ENCODE results near the gene LINGO4.

The LINGO4 gene

GRCh38 chr1:151841141-151841540 lies 35.9 kb upstream of the LINGO4 start:
- H3K4me1 ChIP-seq (ENCODE audit: control insufficient read depth, insufficient read depth, low read length), result no peaks in the 10 kb centered on the region
- H3K9ac ChIP-seq (ENCODE audit: low read length), result no peak overlapping the region
- H3K4me3 ChIP-seq (ENCODE audit: low read length), result no peak overlapping the region
- DNase-seq (ENCODE audit: low read depth), result peak; percentile 25
- H3K9me3 ChIP-seq (ENCODE audit: control insufficient read depth, low read length), result no peaks in the 10 kb centered on the region
- no peaks in the 10 kb centered on the region for H3K36me3 ChIP-seq (ENCODE audit: control insufficient read depth, insufficient read depth, low read length, severe bottlenecking)
- H3K27me3 ChIP-seq (replicated peaks; ENCODE audit: control insufficient read depth, insufficient read depth, low read length), result peaks cover 9% of the 10 kb centered on the region

GRCh38 chr1:151840421-151840820 lies 35.2 kb upstream of the LINGO4 start:
- Histone ChIP-seq H3K36me3 (ENCODE audit: control insufficient read depth, insufficient read depth, low read length, severe bottlenecking) (no peaks in the 10 kb centered on the region), H3K4me1 (ENCODE audit: control insufficient read depth, insufficient read depth, low read length) (no peaks in the 10 kb centered on the region), H3K9ac (ENCODE audit: low read length) (no peak overlapping the region), H3K4me3 (ENCODE audit: low read length) (no peak overlapping the region), H3K27me3 (replicated peaks; ENCODE audit: control insufficient read depth, insufficient read depth, low read length) (peaks cover 9% of the 10 kb centered on the region), H3K9me3 (ENCODE audit: control insufficient read depth, low read length) (no peaks in the 10 kb centered on the region)
- no peak for DNase-seq (ENCODE audit: low read depth)

GRCh38 chr1:151839457-151840403 lies 34.5 kb upstream of the LINGO4 start, which contains the start of gene C2CD4D:
TSS of gene C2CD4D (minus strand) at chr1:151839820. CDS start at chr1:151838989, 831 bp downstream.
- DNase-seq (ENCODE audit: low read depth), result no peak
- Histone ChIP-seq H3K9ac (ENCODE audit: low read length) (peak within 1 kb of the TSS; percentile 48), H3K4me1 (ENCODE audit: control insufficient read depth, insufficient read depth, low read length) (no peaks in the 10 kb centered on the region), H3K9me3 (ENCODE audit: control insufficient read depth, low read length) (no peaks in the 10 kb centered on the region), H3K27me3 (replicated peaks; ENCODE audit: control insufficient read depth, insufficient read depth, low read length) (peaks cover 9% of the 10 kb centered on the region), H3K4me3 (ENCODE audit: low read length) (peak within 1 kb of the TSS; percentile 58), H3K36me3 (ENCODE audit: control insufficient read depth, insufficient read depth, low read length, severe bottlenecking) (no peaks in the 10 kb centered on the region)

GRCh38 chr1:151839082-151839412 lies 33.8 kb upstream of the LINGO4 start:
- Histone ChIP-seq H3K9me3 (ENCODE audit: control insufficient read depth, low read length) (no peaks in the 10 kb centered on the region), H3K27me3 (replicated peaks; ENCODE audit: control insufficient read depth, insufficient read depth, low read length) (peaks cover 13% of the 10 kb centered on the region), H3K9ac (ENCODE audit: low read length) (no peak overlapping the region), H3K4me3 (ENCODE audit: low read length) (peak overlapping the region; percentile 58), H3K36me3 (ENCODE audit: control insufficient read depth, insufficient read depth, low read length, severe bottlenecking) (no peaks in the 10 kb centered on the region), H3K4me1 (ENCODE audit: control insufficient read depth, insufficient read depth, low read length) (no peaks in the 10 kb centered on the region)
- DNase-seq (ENCODE audit: low read depth), result no peak

- H3K9ac ChIP-seq (ENCODE audit: low read length), result peak overlapping the region; percentile 48
- peak overlapping the region; percentile 58 for H3K4me3 ChIP-seq (ENCODE audit: low read length)
- no peaks in the 10 kb centered on the region for H3K4me1 ChIP-seq (ENCODE audit: control insufficient read depth, insufficient read depth, low read length)
- H3K36me3 ChIP-seq (ENCODE audit: control insufficient read depth, insufficient read depth, low read length, severe bottlenecking), result no peaks in the 10 kb centered on the region
- DNase-seq (ENCODE audit: low read depth), result peak; percentile 70
- peaks cover 17% of the 10 kb centered on the region for H3K27me3 ChIP-seq (replicated peaks; ENCODE audit: control insufficient read depth, insufficient read depth, low read length)
- no peaks in the 10 kb centered on the region for H3K9me3 ChIP-seq (ENCODE audit: control insufficient read depth, low read length)
These were observed 33.2 kb upstream of the LINGO4 start for GRCh38 chr1:151838222-151839081.

- Histone ChIP-seq H3K36me3 (ENCODE audit: control insufficient read depth, insufficient read depth, low read length, severe bottlenecking) (no peaks in the 10 kb centered on the region), H3K4me3 (ENCODE audit: low read length) (peak overlapping the region; percentile 58), H3K4me1 (ENCODE audit: control insufficient read depth, insufficient read depth, low read length) (peaks cover 2% of the 10 kb centered on the region), H3K9ac (ENCODE audit: low read length) (no peak overlapping the region), H3K27me3 (replicated peaks; ENCODE audit: control insufficient read depth, insufficient read depth, low read length) (peaks cover 17% of the 10 kb centered on the region), H3K9me3 (ENCODE audit: control insufficient read depth, low read length) (no peaks in the 10 kb centered on the region)
- no peak for DNase-seq (ENCODE audit: low read depth)
These were observed 32.6 kb upstream of the LINGO4 start for GRCh38 chr1:151837884-151838221.

GRCh38 chr1:151837197-151837596 lies 32.0 kb upstream of the LINGO4 start:
- no peak for DNase-seq (ENCODE audit: low read depth)

DNA sequence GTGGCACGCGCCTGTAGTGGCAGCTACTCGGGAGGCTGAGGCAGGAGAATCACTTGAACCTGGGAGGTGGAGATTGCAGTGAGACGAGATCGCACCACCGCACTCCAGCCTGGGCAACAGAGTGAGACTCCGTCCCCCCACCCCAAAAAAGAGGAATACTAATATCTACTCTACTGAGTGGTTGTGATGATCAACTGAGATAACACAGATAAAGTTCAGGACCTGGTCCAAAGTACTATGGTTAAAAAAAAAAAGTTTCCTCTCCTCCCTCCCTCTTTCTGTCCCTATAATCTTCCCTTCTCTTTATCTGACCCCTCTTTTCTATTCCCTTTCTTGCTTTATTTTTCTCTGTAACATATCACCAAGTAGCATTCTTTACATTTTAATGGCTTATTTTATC lies 30.4 kb upstream of the LINGO4 start:
- Histone ChIP-seq H3K36me3 (ENCODE audit: control insufficient read depth, insufficient read depth, low read length, severe bottlenecking) (no peaks in the 10 kb centered on the region), H3K9me3 (ENCODE audit: control insufficient read depth, low read length) (no peaks in the 10 kb centered on the region), H3K27me3 (replicated peaks; ENCODE audit: control insufficient read depth, insufficient read depth, low read length) (peaks cover 22% of the 10 kb centered on the region), H3K9ac (ENCODE audit: low read length) (no peak overlapping the region), H3K4me3 (ENCODE audit: low read length) (no peak overlapping the region), H3K4me1 (ENCODE audit: control insufficient read depth, insufficient read depth, low read length) (peaks cover 11% of the 10 kb centered on the region)
- DNase-seq (ENCODE audit: low read depth), result no peak

More at GRCh38 chr1:151837197-151837596, 32.0 kb upstream of the LINGO4 start:
- no peaks in the 10 kb centered on the region for H3K36me3 ChIP-seq (ENCODE audit: control insufficient read depth, insufficient read depth, low read length, severe bottlenecking)
- H3K9ac ChIP-seq (ENCODE audit: low read length), result no peak overlapping the region
- peaks cover 8% of the 10 kb centered on the region for H3K4me1 ChIP-seq (ENCODE audit: control insufficient read depth, insufficient read depth, low read length)
- H3K4me3 ChIP-seq (ENCODE audit: low read length), result no peak overlapping the region
- H3K9me3 ChIP-seq (ENCODE audit: control insufficient read depth, low read length), result no peaks in the 10 kb centered on the region
- peaks cover 17% of the 10 kb centered on the region for H3K27me3 ChIP-seq (replicated peaks; ENCODE audit: control insufficient read depth, insufficient read depth, low read length)

DNA sequence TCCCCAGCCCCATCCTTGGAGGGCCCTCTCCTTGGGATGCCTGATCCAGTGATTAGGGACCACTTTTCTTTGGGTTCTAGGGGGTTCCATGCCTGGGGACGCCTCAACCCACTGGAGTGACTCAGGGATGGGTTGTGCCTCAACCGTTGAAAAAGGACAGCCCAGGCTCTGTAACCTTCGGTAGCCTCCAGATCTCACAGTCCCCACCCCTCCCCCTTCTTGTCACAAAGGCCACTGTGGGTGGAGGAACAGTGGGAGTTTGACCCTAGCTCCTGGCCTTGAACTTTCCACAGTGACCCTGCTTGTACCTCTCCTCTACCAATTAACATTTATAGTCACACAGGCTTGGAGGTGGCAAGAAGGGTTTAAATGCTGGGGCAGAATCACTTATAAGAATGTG lies 29.0 kb upstream of the LINGO4 start:
- H3K4me1 ChIP-seq (ENCODE audit: control insufficient read depth, insufficient read depth, low read length), result peaks cover 11% of the 10 kb centered on the region
- H3K9me3 ChIP-seq (ENCODE audit: control insufficient read depth, low read length), result no peaks in the 10 kb centered on the region
- no peak overlapping the region for H3K4me3 ChIP-seq (ENCODE audit: low read length)
- no peaks in the 10 kb centered on the region for H3K36me3 ChIP-seq (ENCODE audit: control insufficient read depth, insufficient read depth, low read length, severe bottlenecking)
- no peak for DNase-seq (ENCODE audit: low read depth)
- H3K27me3 ChIP-seq (replicated peaks; ENCODE audit: control insufficient read depth, insufficient read depth, low read length), result peaks cover 26% of the 10 kb centered on the region
- no peak overlapping the region for H3K9ac ChIP-seq (ENCODE audit: low read length)

GRCh38 chr1:151833172-151833900 lies 28.1 kb upstream of the LINGO4 start:
- peaks cover 26% of the 10 kb centered on the region for H3K27me3 ChIP-seq (replicated peaks; ENCODE audit: control insufficient read depth, insufficient read depth, low read length)
- H3K4me1 ChIP-seq (ENCODE audit: control insufficient read depth, insufficient read depth, low read length), result peaks cover 11% of the 10 kb centered on the region
- H3K36me3 ChIP-seq (ENCODE audit: control insufficient read depth, insufficient read depth, low read length, severe bottlenecking), result no peaks in the 10 kb centered on the region
- H3K9ac ChIP-seq (ENCODE audit: low read length), result no peak overlapping the region
- no peak overlapping the region for H3K4me3 ChIP-seq (ENCODE audit: low read length)
- no peaks in the 10 kb centered on the region for H3K9me3 ChIP-seq (ENCODE audit: control insufficient read depth, low read length)
- no peak for DNase-seq (ENCODE audit: low read depth)
